GM12875 (cell line): ENCODE measurements around the gene BCL2L13.

Experiments used
- H3K4me3 ChIP-seq: one replicate; pipeline ENCODE4 v1.5.1; 2011; ENCODE audit warnings: low read depth, low read length, control low read depth
- CTCF ChIP-seq: IDR thresholded peaks from 2 replicates; pipeline ENCODE4 v1.5.1; 2011; ENCODE audit warnings: low read depth, mild to moderate bottlenecking, control low read depth, inconsistent platforms, low read length, moderate library complexity, borderline replicate concordance; ENCODE audit not compliant: insufficient read depth

BCL2L13 gene

GRCh38 chr22:17705546-17705945 lies 67.0 kb downstream of the BCL2L13 start:
- no peak for TF ChIP-seq CTCF
- no peak overlapping the region for H3K4me3 ChIP-seq

- TF ChIP-seq CTCF = no peak
- H3K4me3 ChIP-seq = no peak overlapping the region
Measured at GRCh38 chr22:17705951-17706900, 67.7 kb downstream of the BCL2L13 start.

- no peak overlapping the region for H3K4me3 ChIP-seq
- TF ChIP-seq CTCF = no peak
Measured at GRCh38 chr22:17706947-17707346, 68.4 kb downstream of the BCL2L13 start.

- no peak for TF ChIP-seq CTCF
- H3K4me3 ChIP-seq = no peak overlapping the region
Measured at GRCh38 chr22:17707526-17707925, 69.0 kb downstream of the BCL2L13 start.

GRCh38 chr22:17710023-17710422 lies 71.5 kb downstream of the BCL2L13 start:
- no peak for TF ChIP-seq CTCF
- no peak overlapping the region for H3K4me3 ChIP-seq

- TF ChIP-seq CTCF = no peak
- H3K4me3 ChIP-seq = no peak overlapping the region
Measured at GRCh38 chr22:17712441-17712840, 73.9 kb downstream of the BCL2L13 start.

GRCh38 chr22:17716529-17716928 lies 78.0 kb downstream of the BCL2L13 start:
- no peak for TF ChIP-seq CTCF
- no peak overlapping the region for H3K4me3 ChIP-seq
